Measurements from ENCODE around the gene MEAK7.
A peak's percentile ranks its signal among the peaks of the same experiment; 100 is the strongest.

MEAK7 gene

DNA sequence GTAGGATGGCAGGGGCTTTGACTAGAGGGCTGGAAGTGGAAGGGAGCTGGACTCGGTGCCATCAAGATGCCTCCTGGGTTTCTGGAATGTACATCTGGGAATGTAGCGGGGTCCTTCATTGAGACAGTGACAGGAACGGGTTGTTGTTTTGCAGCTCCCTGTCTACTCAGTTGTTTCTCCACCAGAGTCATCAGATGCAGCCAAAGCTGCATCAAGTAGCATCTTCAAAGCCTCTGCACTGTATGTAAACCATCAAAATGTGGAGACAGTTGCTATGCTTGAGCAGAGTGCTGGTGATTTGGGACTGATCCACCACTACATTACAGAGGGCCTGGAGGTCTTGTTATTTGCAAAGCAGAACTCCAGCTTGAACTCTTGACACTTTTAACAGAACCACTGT is 25.1 kb upstream of the MEAK7 start:
- no peak overlapping the region for H3K18ac ChIP-seq (ENCODE audit: low read length)
- peak overlapping the region; percentile 77 for H2AK5ac ChIP-seq (ENCODE audit: low read depth, low read length)
- H3K36me3 ChIP-seq (replicated peaks in 1 of 2; ENCODE audit: control insufficient read depth in 2 of 2, insufficient read depth in 2 of 2, low read length in 2 of 2), result no peaks in the 10 kb centered on the region
- H3K14ac ChIP-seq (ENCODE audit: low read length), result no peak overlapping the region
- H3K79me1 ChIP-seq (ENCODE audit: low read depth, low read length), result no peaks in the 10 kb centered on the region
- peaks cover 32 to 34% of the 10 kb centered on the region in 2 donors for H3K4me1 ChIP-seq (ENCODE audit: control insufficient read depth in 2 of 2, insufficient read depth in 1 of 2, low read depth in 1 of 2, low read length in 2 of 2)
- H3K9ac ChIP-seq (ENCODE audit: low read depth, low read length, poor library complexity), result no peak overlapping the region
- H3K27me3 ChIP-seq (ENCODE audit: control insufficient read depth in 3 of 3, insufficient read depth in 3 of 3, low read depth in 1 of 3, low read length in 3 of 3), result no peaks in the 10 kb centered on the region
- no peak overlapping the region for H3K4me3 ChIP-seq (ENCODE audit: low read length in 2 of 2)
- H3K9me3 ChIP-seq (replicated peaks in 1 of 2; ENCODE audit: control insufficient read depth in 2 of 2, insufficient read depth in 1 of 2, low read depth in 1 of 2, low read length in 2 of 2), result peaks cover 16 to 18% of the 10 kb centered on the region in 2 donors
- no peak overlapping the region for H4K91ac ChIP-seq (ENCODE audit: low read depth, low read length, poor library complexity)
- no peak overlapping the region for H3K27ac ChIP-seq (replicated peaks; ENCODE audit: low read length)
- no peak overlapping the region for H2BK5ac ChIP-seq (ENCODE audit: low read length)
- no CpG with 5 or more reads among the region's 3 CpGs for WGBS, 2 donors (ENCODE audit: extremely low coverage in 2 of 2, insufficient read length in 2 of 2, insufficient replicate concordance in 1 of 2)
- no peak overlapping the region for H4K8ac ChIP-seq (ENCODE audit: low read depth, low read length)
- no peak overlapping the region for H3K4me2 ChIP-seq (ENCODE audit: insufficient read depth, low read length, poor library complexity, severe bottlenecking)
- H3K4ac ChIP-seq (ENCODE audit: low read length), result no peak overlapping the region
- H2BK15ac ChIP-seq (ENCODE audit: low read length), result peak overlapping the region; percentile 25
- DNase-seq (ENCODE audit: low spot score), result no peak
- no peak overlapping the region for H2BK120ac ChIP-seq (ENCODE audit: low read depth, low read length)
- H2AFZ ChIP-seq (ENCODE audit: low read length), result no peak overlapping the region
- no peak overlapping the region for H2BK12ac ChIP-seq (ENCODE audit: low read length)
- no peak overlapping the region for H3K23ac ChIP-seq (ENCODE audit: low read depth, low read length, poor library complexity)

DNA sequence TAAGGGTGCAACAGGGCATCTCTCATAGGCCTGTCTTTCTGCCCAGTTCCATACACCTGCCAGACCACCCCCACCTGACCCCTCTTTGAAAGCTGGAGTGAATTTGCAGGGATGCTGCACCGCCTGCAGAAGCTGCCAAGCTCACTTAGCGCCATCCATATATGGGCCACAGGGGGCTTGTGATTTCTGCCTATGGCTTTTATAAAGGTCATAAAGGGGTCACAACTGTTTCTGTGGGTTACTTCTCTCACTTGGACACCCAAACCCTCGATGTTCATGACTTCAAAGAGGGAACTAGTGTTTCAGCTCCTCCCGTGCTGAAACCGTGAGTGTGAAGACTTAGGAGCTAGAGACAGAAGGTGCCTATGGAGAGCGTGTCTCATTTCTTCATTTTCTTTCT is 23.9 kb upstream of the MEAK7 start:
- H3K79me1 ChIP-seq (ENCODE audit: low read depth, low read length), result no peaks in the 10 kb centered on the region
- H2AFZ ChIP-seq (ENCODE audit: low read length), result no peak overlapping the region
- H2BK12ac ChIP-seq (ENCODE audit: low read length), result peak overlapping the region; percentile 18
- no peaks in the 10 kb centered on the region for H3K27me3 ChIP-seq (ENCODE audit: control insufficient read depth in 3 of 3, insufficient read depth in 3 of 3, low read depth in 1 of 3, low read length in 3 of 3)
- peak overlapping the region; percentile 58 for H3K18ac ChIP-seq (ENCODE audit: low read length)
- peaks cover 28 to 33% of the 10 kb centered on the region in 2 donors for H3K4me1 ChIP-seq (ENCODE audit: control insufficient read depth in 2 of 2, insufficient read depth in 1 of 2, low read depth in 1 of 2, low read length in 2 of 2)
- H3K4me2 ChIP-seq (ENCODE audit: insufficient read depth, low read length, poor library complexity, severe bottlenecking), result no peak overlapping the region
- no peak overlapping the region for H3K4me3 ChIP-seq (ENCODE audit: low read length in 2 of 2)
- no peak overlapping the region for H2BK5ac ChIP-seq (ENCODE audit: low read length)
- peak overlapping the region; percentile 34 for H2BK15ac ChIP-seq (ENCODE audit: low read length)
- H2AK5ac ChIP-seq (ENCODE audit: low read depth, low read length), result peak overlapping the region; percentile 63
- H3K27ac ChIP-seq (replicated peaks; ENCODE audit: low read length), result no peak overlapping the region
- no CpG with 5 or more reads among the region's 6 CpGs for WGBS, 2 donors (ENCODE audit: extremely low coverage in 2 of 2, insufficient read length in 2 of 2, insufficient replicate concordance in 1 of 2)
- peaks cover 16 to 18% of the 10 kb centered on the region in 2 donors for H3K9me3 ChIP-seq (replicated peaks in 1 of 2; ENCODE audit: control insufficient read depth in 2 of 2, insufficient read depth in 1 of 2, low read depth in 1 of 2, low read length in 2 of 2)
- H3K14ac ChIP-seq (ENCODE audit: low read length), result no peak overlapping the region
- no peak overlapping the region for H3K4ac ChIP-seq (ENCODE audit: low read length)
- DNase-seq (ENCODE audit: low spot score), result no peak
- no peak overlapping the region for H4K91ac ChIP-seq (ENCODE audit: low read depth, low read length, poor library complexity)
- H3K36me3 ChIP-seq (replicated peaks in 1 of 2; ENCODE audit: control insufficient read depth in 2 of 2, insufficient read depth in 2 of 2, low read length in 2 of 2), result no peaks in the 10 kb centered on the region
- no peak overlapping the region for H4K8ac ChIP-seq (ENCODE audit: low read depth, low read length)
- H3K9ac ChIP-seq (ENCODE audit: low read depth, low read length, poor library complexity), result no peak overlapping the region
- H2BK120ac ChIP-seq (ENCODE audit: low read depth, low read length), result peak overlapping the region; percentile 2
- H3K23ac ChIP-seq (ENCODE audit: low read depth, low read length, poor library complexity), result no peak overlapping the region

DNA sequence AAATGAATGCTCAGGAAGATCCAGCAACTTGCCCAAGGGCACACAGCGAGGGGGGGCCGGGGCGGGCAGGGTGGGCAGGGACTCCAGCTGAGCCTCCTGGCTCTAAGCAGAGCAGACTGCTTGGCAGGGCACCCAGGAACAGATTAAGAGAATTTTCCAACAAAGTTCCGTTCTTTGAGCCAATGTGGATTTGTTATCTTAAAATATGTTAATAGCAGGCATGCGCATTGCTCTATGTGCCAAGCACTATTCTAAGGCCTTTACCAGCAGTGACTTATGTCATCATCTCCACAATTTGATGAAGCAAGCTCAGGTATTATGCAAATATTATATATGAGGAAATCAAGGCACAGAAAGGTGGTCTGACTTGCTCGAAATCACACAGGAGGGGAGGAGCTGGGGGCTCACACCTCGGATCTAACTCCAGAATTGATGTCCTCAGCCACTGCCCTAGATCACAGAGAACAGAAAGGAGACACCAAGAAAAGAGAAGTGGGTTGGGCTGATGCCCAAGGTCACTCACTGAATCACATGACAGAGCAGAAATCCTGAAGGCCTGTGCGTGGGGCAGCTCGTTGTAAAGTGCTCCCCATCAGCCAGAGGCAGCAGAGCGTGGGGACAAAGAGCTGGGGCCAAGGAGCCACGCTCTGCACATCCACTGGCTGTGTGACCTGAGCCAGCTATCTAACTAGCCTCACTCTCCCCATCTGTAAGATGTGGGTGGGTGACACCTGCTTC is 23.2 kb upstream of the MEAK7 start:
- no peak for DNase-seq (ENCODE audit: low spot score)
- peak overlapping the region; percentile 2 for H2BK120ac ChIP-seq (ENCODE audit: low read depth, low read length)
- no peaks in the 10 kb centered on the region for H3K79me1 ChIP-seq (ENCODE audit: low read depth, low read length)
- H3K9me3 ChIP-seq (replicated peaks in 1 of 2; ENCODE audit: control insufficient read depth in 2 of 2, insufficient read depth in 1 of 2, low read depth in 1 of 2, low read length in 2 of 2), result peaks cover 16 to 18% of the 10 kb centered on the region in 2 donors
- no peak overlapping the region for H3K23ac ChIP-seq (ENCODE audit: low read depth, low read length, poor library complexity)
- peak overlapping the region; percentile 2 for H3K4ac ChIP-seq (ENCODE audit: low read length)
- no CpG with 5 or more reads among the region's 11 CpGs for WGBS, 2 donors (ENCODE audit: extremely low coverage in 2 of 2, insufficient read length in 2 of 2, insufficient replicate concordance in 1 of 2)
- H3K4me3 ChIP-seq (ENCODE audit: low read length in 2 of 2), result no peak overlapping the region
- no peak overlapping the region for H4K91ac ChIP-seq (ENCODE audit: low read depth, low read length, poor library complexity)
- no peak overlapping the region for H3K14ac ChIP-seq (ENCODE audit: low read length)
- H3K4me1 ChIP-seq (ENCODE audit: control insufficient read depth in 2 of 2, insufficient read depth in 1 of 2, low read depth in 1 of 2, low read length in 2 of 2), result peaks cover 22 to 27% of the 10 kb centered on the region in 2 donors
- peak overlapping the region; percentile 68 for H2BK5ac ChIP-seq (ENCODE audit: low read length)
- H3K36me3 ChIP-seq (replicated peaks in 1 of 2; ENCODE audit: control insufficient read depth in 2 of 2, insufficient read depth in 2 of 2, low read length in 2 of 2), result no peaks in the 10 kb centered on the region
- H3K4me2 ChIP-seq (ENCODE audit: insufficient read depth, low read length, poor library complexity, severe bottlenecking), result no peak overlapping the region
- H3K27ac ChIP-seq (replicated peaks; ENCODE audit: low read length), result peak overlapping the region; percentile 75
- no peak overlapping the region for H3K9ac ChIP-seq (ENCODE audit: low read depth, low read length, poor library complexity)
- H2AFZ ChIP-seq (ENCODE audit: low read length), result no peak overlapping the region
- peak overlapping the region; percentile 63 for H2AK5ac ChIP-seq (ENCODE audit: low read depth, low read length)
- peak overlapping the region; percentile 34 for H2BK15ac ChIP-seq (ENCODE audit: low read length)
- H4K8ac ChIP-seq (ENCODE audit: low read depth, low read length), result no peak overlapping the region
- peak overlapping the region; percentile 18 for H2BK12ac ChIP-seq (ENCODE audit: low read length)
- peak overlapping the region; percentile 93 for H3K18ac ChIP-seq (ENCODE audit: low read length)
- no peaks in the 10 kb centered on the region for H3K27me3 ChIP-seq (ENCODE audit: control insufficient read depth in 3 of 3, insufficient read depth in 3 of 3, low read depth in 1 of 3, low read length in 3 of 3)

DNA sequence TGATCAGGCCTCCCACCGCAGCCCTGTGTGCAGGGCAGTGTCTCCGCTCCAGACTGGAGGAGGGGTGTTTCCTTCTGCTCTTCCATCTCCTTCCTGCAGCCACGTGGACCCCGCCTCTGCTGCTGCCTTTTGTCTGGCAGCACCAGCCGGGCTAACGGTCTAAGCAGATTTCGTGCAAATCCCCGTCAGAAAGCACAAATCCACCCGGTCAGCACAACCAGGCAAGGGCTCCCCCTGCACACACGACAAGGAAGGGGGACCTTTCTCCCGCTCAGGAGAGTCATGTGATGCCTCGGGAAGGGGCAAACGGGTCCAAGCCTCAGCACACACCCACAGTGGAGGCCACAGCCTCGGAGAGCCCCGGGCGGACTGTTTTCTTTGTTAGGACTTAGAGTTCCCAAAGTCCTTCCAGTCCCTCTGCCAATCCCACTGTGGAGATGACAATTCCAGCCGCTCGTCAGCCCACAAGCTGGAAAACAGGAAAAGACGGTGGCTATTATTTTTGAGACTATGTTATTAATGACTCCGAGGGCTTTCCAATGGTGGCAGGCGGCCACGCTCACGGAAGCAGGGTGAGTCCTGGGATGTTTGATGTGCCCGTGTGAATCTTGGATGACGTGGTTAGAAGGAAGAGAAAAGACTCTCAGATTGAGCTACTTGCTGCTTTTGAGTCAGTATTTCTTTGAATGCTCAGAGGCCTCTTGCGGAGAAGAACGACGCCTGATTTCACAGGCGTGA is 22.5 kb upstream of the MEAK7 start:
- Histone ChIP-seq H3K23ac (ENCODE audit: low read depth, low read length, poor library complexity) (no peak overlapping the region), H4K91ac (ENCODE audit: low read depth, low read length, poor library complexity) (peak overlapping the region; percentile 44), H2AK5ac (ENCODE audit: low read depth, low read length) (peak overlapping the region; percentile 29), H3K79me1 (ENCODE audit: low read depth, low read length) (no peaks in the 10 kb centered on the region), H3K27me3 (ENCODE audit: control insufficient read depth in 3 of 3, insufficient read depth in 3 of 3, low read depth in 1 of 3, low read length in 3 of 3) (no peaks in the 10 kb centered on the region), H3K18ac (ENCODE audit: low read length) (peak overlapping the region; percentile 93), H2BK120ac (ENCODE audit: low read depth, low read length) (peak overlapping the region; percentile 30), H3K36me3 (replicated peaks in 1 of 2; ENCODE audit: control insufficient read depth in 2 of 2, insufficient read depth in 2 of 2, low read length in 2 of 2) (no peaks in the 10 kb centered on the region), H2BK12ac (ENCODE audit: low read length) (no peak overlapping the region), H2BK5ac (ENCODE audit: low read length) (peak overlapping the region; percentile 68), H3K9me3 (replicated peaks in 1 of 2; ENCODE audit: control insufficient read depth in 2 of 2, insufficient read depth in 1 of 2, low read depth in 1 of 2, low read length in 2 of 2) (peaks cover 16 to 18% of the 10 kb centered on the region in 2 donors), H3K4me3 (ENCODE audit: low read length in 2 of 2) (no peak overlapping the region), H3K4me2 (ENCODE audit: insufficient read depth, low read length, poor library complexity, severe bottlenecking) (no peak overlapping the region), H4K8ac (ENCODE audit: low read depth, low read length) (no peak overlapping the region), H2BK15ac (ENCODE audit: low read length) (no peak overlapping the region), H3K4ac (ENCODE audit: low read length) (no peak overlapping the region), H3K4me1 (ENCODE audit: control insufficient read depth in 2 of 2, insufficient read depth in 1 of 2, low read depth in 1 of 2, low read length in 2 of 2) (peaks cover 16 to 24% of the 10 kb centered on the region in 2 donors), H2AFZ (ENCODE audit: low read length) (peak overlapping the region; percentile 84), H3K27ac (replicated peaks; ENCODE audit: low read length) (peak overlapping the region; percentile 75), H3K9ac (ENCODE audit: low read depth, low read length, poor library complexity) (peak overlapping the region; percentile 53), H3K14ac (ENCODE audit: low read length) (no peak overlapping the region)
- no CpG with 5 or more reads among the region's 29 CpGs for WGBS, 2 donors (ENCODE audit: extremely low coverage in 2 of 2, insufficient read length in 2 of 2, insufficient replicate concordance in 1 of 2)
- DNase-seq (ENCODE audit: low spot score), result peak; percentile 44

All from neuronal stem cell (in vitro differentiated cells).